DND-41 (cell line): Measurements from ENCODE around the gene UGT2B15.
"Not testable (repeated sequence)": the region's sequence is repeated elsewhere in the genome, so short reads cannot be mapped to it uniquely, and the experiment has no call there.

Source experiments
- CTCF ChIP-seq: IDR thresholded peaks from 2 replicates; pipeline ENCODE4 v1.5.1; 2012; ENCODE audit warnings: borderline replicate concordance, low read length, moderate library complexity, mild to moderate bottlenecking; ENCODE audit not compliant: poor library complexity, severe bottlenecking; ENCODE audit errors: extremely low read depth
- EZH2 ChIP-seq: IDR thresholded peaks from 3 replicates; pipeline ENCODE4 v1.6.1; 2012; ENCODE audit warnings: borderline replicate concordance, low read depth, mild to moderate bottlenecking, moderate library complexity, low read length, inconsistent platforms; ENCODE audit not compliant: severe bottlenecking

- not testable (repeated sequence) for TF ChIP-seq CTCF, EZH2
These were observed 7.4 kb downstream of the UGT2B15 start for GRCh38 chr4:68662836-68663574.
